Activated CD4-positive, alpha-beta T cell treated with anti-CD3 and anti-CD28 coated beads for 48 hours (primary cell): Measurements from ENCODE around the gene TTC4.

ENCODE experiments used
- DNase-seq: peaks from one replicate; pipeline ENCODE4 v3.0.0-alpha.2; 2020

TTC4 gene

GRCh38 chr1:54705153-54705552, 10.5 kb upstream of the TTC4 start:
- no peak for DNase-seq

- DNase-seq: no peak
Observed at GRCh38 chr1:54706419-54706818, 9.2 kb upstream of the TTC4 start.

GRCh38 chr1:54708385-54708784, 7.3 kb upstream of the TTC4 start:
- DNase-seq: no peak

DNA sequence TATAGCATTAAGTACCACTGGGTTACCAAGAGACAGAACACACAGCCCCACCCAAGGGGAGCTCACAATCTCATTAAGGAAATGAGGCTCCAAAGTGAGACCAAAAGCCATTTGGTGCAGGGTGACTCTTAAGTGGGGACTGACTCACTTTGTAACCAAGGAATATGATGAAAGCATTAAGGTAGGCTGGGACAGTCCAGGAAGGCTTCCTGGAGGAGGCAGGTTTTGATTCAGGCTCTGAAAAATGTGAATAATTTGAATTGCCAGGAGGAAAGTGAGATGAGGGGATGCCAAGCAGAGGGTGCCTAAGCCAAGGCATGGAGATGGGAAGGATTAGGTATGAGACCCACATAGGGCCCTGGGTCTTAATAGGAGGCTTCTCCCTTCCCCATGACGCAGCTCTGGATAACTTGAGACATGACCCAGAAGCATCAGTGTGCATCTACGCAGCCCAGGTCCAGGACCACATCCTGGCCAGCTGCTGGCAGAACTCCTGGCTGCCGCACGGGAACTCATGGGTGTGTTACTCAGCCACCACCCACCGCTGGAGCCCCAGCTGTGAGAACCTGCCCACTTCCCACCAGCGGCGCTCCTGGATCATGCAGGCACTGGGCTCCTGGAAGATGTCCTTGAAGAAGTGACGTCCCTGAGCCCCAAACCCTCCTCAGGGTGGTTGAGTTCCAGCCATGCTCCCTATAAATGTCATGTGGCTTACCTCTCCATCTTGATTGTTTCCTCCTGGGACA, 5.9 kb upstream of the TTC4 start:
- DNase-seq: no peak

GRCh38 chr1:54710434-54710833, 5.2 kb upstream of the TTC4 start:
- DNase-seq: no peak

DNA sequence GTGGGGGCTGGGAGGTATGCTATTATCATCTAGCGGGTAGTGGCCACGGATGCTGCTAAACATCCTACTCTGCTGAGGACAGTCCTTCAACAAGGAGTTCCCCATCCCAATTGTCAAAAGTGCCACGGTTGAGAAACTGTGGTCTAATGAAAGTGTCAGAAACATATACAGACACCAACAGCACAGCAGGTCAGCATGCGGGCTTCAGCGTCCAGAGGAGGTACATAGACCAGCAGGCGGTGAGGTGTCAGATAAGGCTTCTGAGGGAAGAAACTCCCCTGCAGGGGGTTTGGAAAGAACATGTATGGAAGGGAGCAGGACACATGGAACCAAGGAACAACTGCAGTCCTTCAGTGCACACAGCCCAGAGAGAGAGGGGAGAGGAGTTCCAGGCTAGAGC, 4.8 kb upstream of the TTC4 start:
- DNase-seq: no peak

DNA sequence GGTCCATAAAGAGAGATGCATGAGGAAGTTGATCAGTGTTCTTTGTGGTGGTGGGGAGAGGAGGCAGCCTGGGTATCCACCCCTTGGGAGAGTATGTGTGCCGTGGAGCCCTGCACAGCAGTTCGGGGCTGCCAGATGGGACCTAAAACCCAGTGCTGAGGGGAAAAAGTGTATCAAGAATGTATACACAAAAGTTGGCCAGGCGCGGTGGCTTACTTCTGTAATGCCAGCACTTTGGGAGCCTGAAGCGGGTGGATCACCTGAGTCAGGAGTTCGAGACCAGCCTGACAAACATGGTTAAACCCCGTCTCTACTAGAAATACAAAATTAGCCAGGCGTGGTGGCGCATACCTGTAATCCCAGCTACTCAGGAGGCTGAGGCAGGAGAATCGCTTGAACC, 4.1 kb upstream of the TTC4 start:
- DNase-seq: no peak

DNA sequence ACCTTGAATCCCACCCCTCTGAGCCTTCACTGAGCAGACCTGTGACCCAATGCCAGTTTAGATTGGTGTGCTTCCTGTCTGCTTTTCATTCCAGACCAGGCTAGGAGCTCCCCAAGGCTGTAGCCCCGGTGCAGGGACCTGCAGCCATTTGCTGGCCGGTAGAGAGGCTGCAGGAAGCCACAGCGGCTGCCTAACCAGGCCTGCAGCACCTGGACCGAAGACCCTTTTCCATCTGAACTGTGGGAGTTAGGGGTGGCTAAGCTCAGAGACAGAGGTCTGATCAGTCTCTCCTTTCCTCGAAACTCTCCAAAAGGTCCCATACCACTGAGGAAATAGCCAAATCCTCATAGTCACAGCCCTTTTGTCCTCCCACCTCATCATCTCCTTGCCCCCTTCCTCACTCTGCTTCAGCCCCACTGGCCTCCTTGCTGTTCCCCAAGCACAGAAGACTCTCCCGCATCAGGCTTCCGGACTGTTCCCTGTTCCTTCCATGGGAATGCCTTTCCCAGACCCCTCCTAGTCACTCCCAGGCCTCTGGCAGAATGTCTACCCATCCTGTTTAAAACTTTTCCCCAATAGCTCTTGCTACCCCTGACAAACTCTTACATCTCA, 674 bp upstream of the TTC4 start:
- DNase-seq: no peak

DNA sequence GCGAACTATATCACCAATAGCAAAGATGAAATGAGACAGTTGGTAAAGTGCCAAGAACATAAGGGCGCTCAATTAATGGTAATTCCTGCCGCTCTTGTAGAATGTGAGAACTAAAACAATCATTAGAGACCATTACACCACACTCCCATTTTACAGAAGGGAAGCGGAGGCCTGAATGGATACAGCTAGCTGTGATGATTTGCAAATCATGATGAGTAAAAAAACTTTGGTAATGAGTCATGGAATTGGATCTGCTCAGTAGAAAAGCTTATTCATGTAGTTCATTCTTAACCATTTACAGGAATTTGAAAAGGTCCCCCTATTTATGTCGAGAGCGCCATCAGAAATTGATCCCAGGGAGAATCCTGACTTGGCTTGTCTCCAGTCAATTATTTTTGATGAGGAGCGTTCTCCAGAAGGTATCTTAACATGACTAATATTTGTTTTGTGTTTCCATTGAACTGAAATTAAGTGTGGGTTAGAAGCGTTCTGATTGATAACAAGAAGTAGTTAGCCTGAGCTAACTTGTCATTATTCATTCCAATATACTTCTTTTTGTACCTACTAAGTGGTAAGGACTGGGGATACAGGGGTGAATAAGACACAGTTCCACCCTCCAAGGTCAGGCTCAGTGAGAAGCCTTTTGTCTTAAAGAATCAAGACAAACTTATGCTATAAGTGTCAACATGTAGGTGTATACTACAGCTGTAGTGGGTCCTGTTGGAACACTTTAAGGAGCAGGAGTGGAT, 812 bp downstream of the TTC4 start:
- peak; percentile 30 for DNase-seq

DNA sequence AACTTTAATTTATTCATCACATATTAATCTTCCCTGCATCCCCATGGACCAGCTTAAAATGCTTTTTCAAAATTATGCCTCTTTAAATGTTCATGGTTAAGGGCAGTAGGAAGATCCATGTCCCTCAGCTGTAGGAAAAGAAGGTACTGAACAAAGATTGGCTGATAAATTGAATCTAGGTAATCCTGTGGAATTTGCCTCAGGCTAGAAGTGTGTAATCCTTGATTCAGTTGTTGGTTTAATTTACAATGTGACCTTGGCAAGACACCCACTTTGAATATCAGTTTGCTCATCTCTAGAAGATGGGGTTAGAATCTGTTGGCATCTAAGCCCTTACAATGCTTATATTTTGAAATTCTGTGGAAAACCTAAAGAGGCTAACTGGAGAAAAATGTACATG, 6.1 kb downstream of the TTC4 start:
- no peak for DNase-seq

GRCh38 chr1:54723985-54724384, 8.3 kb downstream of the TTC4 start:
- DNase-seq: no peak

- no peak for DNase-seq
Observed at GRCh38 chr1:54724771-54725170, 9.1 kb downstream of the TTC4 start.

- no peak for DNase-seq
Observed at GRCh38 chr1:54728027-54728426, 12.4 kb downstream of the TTC4 start.

- DNase-seq: no peak
Observed at GRCh38 chr1:54736685-54737084, 21.0 kb downstream of the TTC4 start.

DNA sequence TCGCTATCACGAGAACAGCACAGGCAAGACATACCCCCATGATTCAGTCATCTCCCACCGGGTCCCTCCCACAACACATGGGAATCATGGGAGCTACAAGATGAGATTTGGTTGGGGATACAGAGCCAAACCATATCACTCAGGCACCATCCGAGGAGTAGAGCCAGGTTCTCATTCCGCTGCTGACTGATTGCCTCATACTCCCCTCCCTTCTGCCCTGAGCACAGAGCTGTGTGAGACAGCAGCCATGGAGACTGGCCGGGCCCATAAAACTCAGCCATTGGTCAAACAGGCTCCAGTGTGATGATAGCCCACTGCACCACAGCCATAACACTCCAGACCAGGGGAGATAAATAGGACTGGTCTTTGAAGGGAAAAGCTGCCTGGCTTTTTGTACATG, 22.6 kb downstream of the TTC4 start:
- DNase-seq: no peak

GRCh38 chr1:54741531-54741930, 25.9 kb downstream of the TTC4 start:
- DNase-seq: no peak

- no peak for DNase-seq
Observed at GRCh38 chr1:54742282-54742681, 26.6 kb downstream of the TTC4 start.

- DNase-seq: no peak
Observed at GRCh38 chr1:54743416-54744226, 28.0 kb downstream of the TTC4 start.

- no peak for DNase-seq
Observed at GRCh38 chr1:54744696-54745095, 29.0 kb downstream of the TTC4 start.

DNA sequence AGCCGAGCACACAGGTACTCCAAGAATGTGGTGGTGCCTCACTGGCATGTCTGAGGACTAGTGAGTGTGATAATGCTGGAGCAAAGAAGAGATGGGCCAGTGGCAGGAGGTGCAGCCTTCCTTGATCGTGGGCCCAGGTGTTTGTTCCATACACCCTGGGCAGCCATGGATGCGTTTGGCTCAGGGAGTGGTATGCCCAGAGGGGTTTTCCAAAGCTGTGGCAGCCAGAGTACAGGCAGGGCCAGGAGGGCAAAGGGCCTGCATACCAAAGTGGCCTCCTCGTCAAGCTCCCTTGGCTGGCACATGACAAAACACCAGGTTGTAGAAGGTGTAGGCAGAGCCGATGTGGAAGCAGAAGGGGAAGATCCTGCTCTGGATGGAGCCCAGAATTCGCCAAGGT, 29.6 kb downstream of the TTC4 start:
- DNase-seq: no peak

- no peak for DNase-seq
Observed at GRCh38 chr1:54745864-54746263, 30.2 kb downstream of the TTC4 start.

DNA sequence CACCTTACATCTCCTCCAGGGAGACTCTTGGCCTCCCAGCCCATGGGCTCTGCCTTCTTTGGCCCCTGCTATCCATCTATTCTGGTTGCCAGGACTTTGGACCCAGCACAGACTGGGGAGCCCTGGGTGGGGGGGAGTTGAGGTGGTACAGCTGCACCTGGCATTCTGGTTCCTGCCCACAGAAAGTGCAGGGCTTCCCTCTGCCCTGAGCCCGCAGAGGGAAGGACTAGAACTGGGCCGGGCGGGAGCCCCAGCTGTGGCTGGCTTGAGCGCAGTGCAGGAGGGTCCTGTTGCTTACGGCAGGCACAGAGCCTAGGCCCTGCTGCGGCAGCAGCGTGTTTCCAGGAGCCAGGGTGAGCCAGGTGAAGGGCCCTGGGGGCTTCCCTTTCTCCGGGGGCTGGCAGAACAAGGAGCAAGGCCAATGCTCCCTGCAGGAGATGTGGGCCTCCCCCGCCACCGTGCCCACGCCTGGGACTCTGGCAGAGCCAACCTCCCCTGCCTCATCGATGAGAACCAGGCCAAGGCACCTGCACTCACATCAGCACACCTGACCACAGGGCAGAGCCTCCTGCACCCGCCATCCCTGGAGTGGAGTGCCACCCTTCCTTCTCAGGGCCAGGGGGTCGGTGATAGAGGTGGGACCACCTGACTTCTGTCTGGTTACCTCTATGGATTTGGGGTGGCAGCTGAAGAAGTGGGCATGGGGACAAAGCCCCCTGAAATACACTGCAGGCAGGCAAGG, 32.6 kb downstream of the TTC4 start:
- DNase-seq: no peak

GRCh38 chr1:54750596-54750995, 34.9 kb downstream of the TTC4 start:
- DNase-seq: no peak
